ENCODE data around the gene GNAI2.
"Not testable (repeated sequence)": the region's sequence is repeated elsewhere in the genome, so short reads cannot be mapped to it uniquely, and the experiment has no call there.

GNAI2 gene

GRCh38 chr3:50204804-50205412 is 31.1 kb upstream of the GNAI2 start, which contains the start of gene SLC38A3:
TSS of gene SLC38A3 (plus strand) at chr3:50205271. CDS start at chr3:50214200, 8,929 bp downstream.
- DNase-seq (ENCODE audit: low read depth in 2 of 2): no peak

DNA sequence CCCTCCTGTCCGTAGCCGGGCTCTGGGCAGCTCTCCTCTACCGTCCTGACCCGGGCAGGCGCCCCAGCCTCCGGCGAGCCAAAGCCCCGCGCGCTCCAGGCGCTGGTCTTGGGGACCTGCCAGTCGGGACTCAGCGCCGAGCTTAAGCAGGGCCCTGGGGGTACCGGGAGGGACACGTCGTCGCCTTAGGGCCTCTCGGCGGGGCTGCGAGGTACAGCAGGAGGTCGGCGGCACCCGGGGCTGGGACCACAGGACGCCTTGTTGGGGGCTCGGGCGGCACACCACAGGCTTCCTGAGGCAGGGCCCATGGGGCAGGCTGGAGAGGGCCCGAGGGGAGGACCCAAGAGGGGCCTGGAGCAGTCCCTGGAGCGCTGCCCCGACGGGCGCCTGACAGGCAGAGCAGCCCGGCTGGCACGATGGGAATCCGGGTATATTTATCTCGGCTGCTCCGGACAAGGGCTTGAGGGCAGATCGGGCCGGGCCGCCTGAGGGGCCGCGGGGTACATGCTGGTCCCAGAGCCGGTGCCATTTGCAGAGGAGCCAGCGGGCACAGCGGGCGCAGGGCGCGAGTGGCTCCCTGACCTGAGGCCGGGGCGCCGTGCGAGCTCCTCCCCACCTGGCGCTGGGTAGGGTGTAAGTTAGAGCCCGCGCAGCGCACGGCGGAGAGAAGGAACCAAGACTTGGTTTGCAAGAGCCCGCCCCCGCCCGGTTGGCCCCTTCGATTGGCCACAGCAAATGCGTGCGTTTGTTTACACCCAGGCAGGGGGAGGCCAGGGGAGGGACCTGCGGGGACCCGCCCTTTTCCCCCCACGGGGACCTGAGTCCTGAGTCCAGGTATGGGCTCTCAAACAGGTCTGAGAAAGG is 30.4 kb upstream of the GNAI2 start:
- DNase-seq (ENCODE audit: low read depth in 2 of 2): peak in 1 of 2 donors; percentile 12

DNA sequence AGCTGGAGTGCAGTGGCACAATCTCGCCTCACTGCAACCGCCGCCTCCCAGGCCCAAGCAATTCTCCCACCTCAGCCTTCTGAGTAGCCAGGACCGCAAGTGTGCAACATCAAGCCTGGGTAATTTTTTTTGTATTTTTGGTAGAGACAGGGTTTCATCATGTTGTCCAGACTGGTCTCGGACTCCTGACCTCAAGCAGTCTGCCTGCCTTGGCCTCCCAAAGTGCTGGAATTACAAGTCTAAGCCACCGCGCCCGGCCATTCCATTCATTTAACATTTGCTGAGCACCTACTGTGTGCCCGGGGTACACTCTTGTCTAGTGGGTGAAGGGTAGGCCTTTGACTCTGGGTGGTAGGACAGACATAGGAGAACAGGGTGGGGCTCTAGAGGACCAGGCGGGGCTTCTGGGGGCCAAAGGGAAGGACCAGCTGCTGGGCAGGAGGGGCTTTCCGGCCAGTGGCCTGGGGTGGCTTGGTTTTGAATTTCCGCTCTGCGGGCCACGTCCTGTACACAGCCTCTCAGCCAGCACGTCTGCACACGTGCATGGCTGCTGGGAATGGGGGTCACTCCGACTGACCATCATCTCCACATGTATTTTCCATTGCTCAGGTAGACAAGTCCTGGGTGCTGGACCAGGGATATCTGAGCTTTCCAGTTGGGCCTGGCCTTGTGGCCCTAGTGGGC is 28.5 kb upstream of the GNAI2 start:
- no peak for DNase-seq (ENCODE audit: low read depth in 2 of 2)

DNA sequence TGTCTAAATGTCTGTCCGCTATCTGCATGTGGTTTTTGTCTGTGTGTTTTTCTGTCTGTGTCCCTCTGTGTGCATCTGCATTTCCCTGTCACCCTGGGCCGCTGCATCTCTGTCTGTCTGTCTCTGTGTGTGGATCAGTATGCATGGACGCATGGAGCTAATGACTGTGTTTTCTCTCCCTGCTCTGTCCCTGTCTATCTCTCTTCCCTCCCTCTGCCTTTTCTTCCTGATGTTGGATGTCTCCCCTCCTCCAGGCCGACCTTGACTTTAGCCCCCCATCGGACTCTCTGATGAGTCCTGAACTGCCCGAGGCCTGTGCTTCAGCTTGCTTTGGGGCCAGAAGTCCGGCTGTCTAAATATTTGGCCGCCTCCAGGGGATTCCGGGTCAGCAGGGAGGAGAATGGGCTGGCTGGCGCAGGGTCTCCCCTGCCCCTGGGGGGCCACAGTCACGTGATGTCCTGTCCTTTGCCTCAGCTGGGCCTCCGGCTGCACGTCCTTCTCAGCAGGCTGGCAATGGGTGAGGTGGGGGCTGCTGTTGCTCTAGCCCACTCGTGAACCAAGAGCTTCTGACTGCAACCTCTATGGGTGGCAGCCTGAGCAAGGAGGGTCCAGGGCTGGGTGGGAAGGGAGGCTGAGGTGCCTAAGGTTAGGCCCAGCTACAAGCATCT is 27.2 kb upstream of the GNAI2 start:
- no peak for DNase-seq (ENCODE audit: low read depth in 2 of 2)

GRCh38 chr3:50210176-50210509 is 25.9 kb upstream of the GNAI2 start:
- DNase-seq (ENCODE audit: low read depth in 2 of 2): no peak

DNA sequence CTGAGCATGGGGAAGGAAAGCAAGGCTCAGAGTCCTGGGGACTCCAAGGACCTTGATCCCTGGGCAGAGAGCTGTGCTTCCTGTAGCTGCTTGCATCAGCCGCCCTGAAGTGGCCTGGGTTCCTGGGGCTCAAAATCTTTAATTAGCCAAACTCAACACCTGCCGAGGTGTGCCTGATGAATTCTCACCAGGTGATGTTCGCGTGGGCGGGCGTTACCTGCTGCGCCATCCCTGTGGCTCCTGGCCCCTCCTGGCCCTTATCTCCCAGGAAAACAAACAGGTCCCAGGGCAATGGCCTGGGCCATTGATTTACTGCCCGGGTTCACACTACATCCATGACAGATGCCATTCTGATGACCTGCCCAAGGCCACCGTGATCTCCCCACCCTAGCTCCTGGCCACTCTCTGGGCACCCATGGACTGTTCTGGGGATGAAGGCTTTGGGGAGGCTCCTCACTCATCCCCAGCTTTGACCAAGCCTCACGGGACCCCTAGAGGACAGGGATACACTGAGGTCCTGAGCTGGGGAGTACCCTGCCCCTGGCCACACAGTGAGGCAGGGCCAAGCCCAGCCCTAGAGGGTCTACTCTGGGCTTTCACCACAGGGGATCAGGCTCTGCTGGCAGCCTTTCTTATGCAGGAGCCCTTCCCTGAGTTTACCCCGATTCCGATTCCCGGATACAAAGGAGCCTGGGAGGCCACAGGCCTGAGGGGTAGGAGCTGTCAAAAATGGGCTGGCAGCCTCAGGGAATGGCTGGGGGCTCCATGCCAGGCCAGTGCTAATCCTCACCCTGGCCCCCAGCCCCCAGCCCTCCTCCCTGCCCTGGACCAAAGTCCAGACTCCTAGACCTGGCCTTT is 25.3 kb upstream of the GNAI2 start:
- no peak for DNase-seq (ENCODE audit: low read depth in 2 of 2)

- not testable (repeated sequence) for DNase-seq (ENCODE audit: low read depth in 2 of 2)
Observed at GRCh38 chr3:50211368-50211717, 24.7 kb upstream of the GNAI2 start.

DNA sequence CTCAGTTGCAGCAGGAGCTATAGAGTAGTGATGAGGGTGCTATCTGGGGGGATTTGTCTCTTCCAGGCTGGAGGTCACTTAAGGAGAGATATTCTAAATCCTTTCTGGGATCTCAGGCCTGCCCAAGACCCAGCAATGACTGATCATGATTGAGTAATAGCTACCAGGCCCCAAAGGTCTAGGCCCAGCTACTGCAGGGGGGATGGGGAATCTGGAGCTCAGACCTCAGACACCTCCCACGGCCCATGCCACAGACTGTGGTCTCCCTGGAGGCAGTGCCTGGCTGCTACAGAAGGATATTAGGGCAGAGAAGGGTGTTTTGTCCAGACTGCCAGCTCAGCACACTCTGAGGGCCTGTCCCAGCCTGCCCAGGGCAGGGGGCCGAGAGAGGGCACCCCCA is 24.1 kb upstream of the GNAI2 start:
- DNase-seq (ENCODE audit: low read depth in 2 of 2): peak; percentile 40 to 63

DNA sequence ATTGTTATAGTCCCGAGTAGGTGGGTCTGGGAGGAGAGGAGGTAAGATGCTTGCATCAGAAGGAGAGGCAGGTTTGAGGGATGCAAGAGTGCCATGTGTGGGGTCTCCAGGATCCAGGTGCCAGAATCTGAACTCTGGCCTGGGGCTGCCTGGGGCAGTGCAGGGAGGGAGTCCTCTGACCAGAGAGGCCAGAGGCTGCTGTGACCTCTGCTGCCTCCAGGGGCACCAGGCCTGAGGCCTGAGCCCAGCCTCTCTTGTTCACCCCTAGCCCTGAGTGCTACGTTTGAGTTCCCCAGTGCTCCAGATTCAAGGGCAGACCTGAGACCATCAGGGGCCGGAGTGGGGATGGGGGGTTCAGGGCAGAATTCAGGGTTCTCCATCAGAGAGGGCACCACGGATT is 23.5 kb upstream of the GNAI2 start:
- DNase-seq (ENCODE audit: low read depth in 2 of 2): no peak

GRCh38 chr3:50212971-50213370 is 23.0 kb upstream of the GNAI2 start:
- no peak for DNase-seq (ENCODE audit: low read depth in 2 of 2)

DNA sequence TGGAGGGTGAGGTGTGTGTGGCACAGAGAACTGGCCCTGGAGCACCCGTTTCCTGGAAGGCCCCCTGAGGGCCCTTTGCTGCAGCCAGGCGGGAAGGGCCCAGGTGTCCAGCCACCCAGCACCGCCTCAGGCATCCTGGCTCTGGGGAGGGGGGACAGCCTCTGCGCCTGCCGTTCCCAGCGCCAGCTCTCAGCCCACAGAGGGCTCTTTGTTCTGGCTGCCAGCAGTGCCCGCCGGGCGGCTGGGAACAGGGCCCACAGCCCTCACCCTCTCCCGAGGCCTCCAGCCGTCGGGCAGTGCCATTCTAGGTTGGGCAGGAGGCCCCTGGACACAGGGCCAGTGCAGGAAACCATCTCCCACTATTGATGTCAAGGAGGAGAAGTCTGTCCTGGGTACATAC is 22.6 kb upstream of the GNAI2 start:
- no peak for DNase-seq (ENCODE audit: low read depth in 2 of 2)

GRCh38 chr3:50214824-50215223 is 21.2 kb upstream of the GNAI2 start:
- no peak for DNase-seq (ENCODE audit: low read depth in 2 of 2)

DNA sequence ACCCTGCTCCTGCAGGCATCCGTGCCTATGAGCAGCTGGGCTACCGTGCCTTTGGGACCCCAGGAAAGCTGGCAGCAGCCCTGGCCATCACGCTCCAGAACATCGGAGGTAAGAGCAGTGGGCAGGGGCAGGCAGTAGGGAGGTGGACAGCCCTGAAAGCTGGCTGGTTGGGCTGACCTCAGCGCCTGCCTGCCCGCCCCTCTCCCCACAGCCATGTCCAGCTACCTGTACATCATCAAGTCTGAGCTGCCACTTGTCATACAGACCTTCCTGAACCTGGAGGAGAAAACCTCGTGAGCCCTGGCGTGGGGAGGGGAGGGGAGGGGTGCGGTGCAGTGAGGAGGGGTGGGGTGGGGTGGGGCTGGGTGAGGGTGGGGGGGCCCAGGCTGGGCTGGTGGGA is 20.5 kb upstream of the GNAI2 start:
- no peak for DNase-seq (ENCODE audit: low read depth in 2 of 2)

- DNase-seq (ENCODE audit: low read depth in 2 of 2): no peak
Observed at GRCh38 chr3:50217681-50218080, 18.3 kb upstream of the GNAI2 start.

DNA sequence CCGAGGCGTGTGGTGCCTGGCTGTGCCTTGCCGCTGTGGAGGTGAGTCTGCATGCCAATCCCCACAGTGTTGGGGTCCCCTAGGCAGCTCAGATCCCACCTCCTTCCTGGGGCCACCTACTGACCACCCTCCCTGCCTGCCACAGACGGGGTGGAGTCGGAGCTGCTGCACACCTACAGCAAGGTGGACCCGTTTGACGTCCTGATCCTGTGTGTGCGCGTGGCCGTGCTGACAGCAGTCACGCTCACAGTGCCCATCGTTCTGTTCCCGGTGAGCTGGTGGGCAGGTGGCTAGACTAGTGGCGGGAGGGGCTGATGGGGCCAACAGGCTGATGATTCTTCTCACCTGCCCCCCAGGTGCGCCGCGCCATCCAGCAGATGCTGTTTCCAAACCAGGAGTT is 17.6 kb upstream of the GNAI2 start:
- no peak for DNase-seq (ENCODE audit: low read depth in 2 of 2)

DNA sequence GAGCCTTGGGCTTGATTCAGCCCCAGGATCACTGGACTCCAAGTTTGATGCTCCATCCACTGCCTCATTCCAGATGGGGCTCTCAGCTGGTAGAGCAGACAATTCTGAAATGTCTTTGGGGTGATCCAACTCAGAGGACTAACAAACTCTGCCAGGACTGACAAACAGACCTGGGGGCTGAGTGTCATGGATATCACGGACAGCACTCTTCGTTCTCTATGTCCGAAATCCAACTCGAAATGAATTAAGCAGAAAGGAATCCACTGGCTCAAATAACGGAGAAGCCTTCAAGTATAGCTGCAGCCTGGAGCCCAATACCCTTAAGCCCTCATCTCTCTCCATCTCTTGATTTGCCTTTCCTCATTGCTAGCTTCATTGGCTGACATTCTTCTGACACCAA is 16.7 kb upstream of the GNAI2 start:
- no peak for DNase-seq (ENCODE audit: low read depth in 2 of 2)

GRCh38 chr3:50220109-50220508 is 15.9 kb upstream of the GNAI2 start:
- no peak for DNase-seq (ENCODE audit: low read depth in 2 of 2)

GRCh38 chr3:50221051-50221410 is 15.0 kb upstream of the GNAI2 start:
- no peak for DNase-seq (ENCODE audit: low read depth in 2 of 2)

GRCh38 chr3:50221411-50222168 is 14.4 kb upstream of the GNAI2 start:
- DNase-seq (ENCODE audit: low read depth in 2 of 2): no peak

DNA sequence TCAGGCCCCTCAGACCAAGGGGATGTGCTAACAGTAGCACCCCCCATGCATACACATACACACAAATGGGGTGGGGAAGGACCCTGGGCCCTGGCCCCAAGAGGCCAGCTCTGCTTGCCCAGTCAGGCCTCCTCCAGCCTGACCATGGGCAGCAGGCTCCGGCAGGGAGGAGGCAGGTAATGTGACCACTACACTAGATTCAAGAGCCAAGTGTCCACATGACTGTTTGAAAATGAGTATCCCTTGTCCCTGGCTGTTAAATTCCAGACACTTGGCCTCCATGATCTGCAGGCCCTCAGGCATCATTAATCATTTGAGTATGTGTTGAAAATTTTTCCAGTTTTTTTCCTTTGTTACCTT is 13.9 kb upstream of the GNAI2 start:
- no peak for DNase-seq (ENCODE audit: low read depth in 2 of 2)

DNA sequence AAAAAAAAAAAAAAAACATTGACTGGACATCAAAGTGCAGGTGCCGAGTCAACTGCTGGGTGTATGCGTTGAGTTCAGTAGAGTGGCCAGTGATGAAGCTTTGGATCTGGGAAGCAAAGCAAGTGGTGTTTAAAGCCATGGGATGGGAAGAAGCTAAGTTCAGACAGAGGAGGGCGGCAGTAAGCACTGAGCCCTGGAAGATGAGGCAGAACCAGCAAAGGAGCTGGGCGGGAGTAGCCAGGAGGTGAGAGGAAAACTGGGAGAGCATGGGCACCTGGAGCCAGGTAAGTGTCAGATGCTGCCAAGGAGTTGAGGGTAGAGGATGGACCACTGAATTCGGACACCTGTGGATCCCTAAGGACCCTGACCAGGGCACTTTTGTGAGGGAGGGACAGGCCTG is 11.4 kb upstream of the GNAI2 start:
- DNase-seq (ENCODE audit: low read depth in 2 of 2): no peak

Data from stimulated activated CD8-positive, alpha-beta memory T cell treated with anti-CD3 and anti-CD28 coated beads, Interleukin-15, amount 100 ng/mL, for 48 hours (primary cell).